HuH-7.5 (cell line): ENCODE results near the gene AKT1.

ENCODE experiments used
- DNase-seq: peaks from one replicate; pipeline ENCODE4 v3.0.0; 2011; ENCODE audit warnings: low spot score

AKT1 gene

GRCh38 chr14:104786091-104786586, 9.4 kb downstream of the AKT1 start:
- DNase-seq: no peak

GRCh38 chr14:104785708-104786080, 9.9 kb downstream of the AKT1 start:
- no peak for DNase-seq

GRCh38 chr14:104784846-104785707, 10.5 kb downstream of the AKT1 start:
- DNase-seq: no peak

- no peak for DNase-seq
Measured at GRCh38 chr14:104784218-104784568, 11.4 kb downstream of the AKT1 start.

GRCh38 chr14:104783484-104784217, 11.9 kb downstream of the AKT1 start:
- no peak for DNase-seq

- DNase-seq: no peak
Measured at GRCh38 chr14:104782808-104783139, 12.8 kb downstream of the AKT1 start.

GRCh38 chr14:104782086-104782807, 13.3 kb downstream of the AKT1 start:
- no peak for DNase-seq

GRCh38 chr14:104781271-104782077, 14.1 kb downstream of the AKT1 start:
- DNase-seq: no peak

GRCh38 chr14:104780513-104781030, 15.0 kb downstream of the AKT1 start:
- no peak for DNase-seq

- no peak for DNase-seq
Measured at GRCh38 chr14:104779776-104780512, 15.6 kb downstream of the AKT1 start.

GRCh38 chr14:104778694-104779331, 16.7 kb downstream of the AKT1 start:
- no peak for DNase-seq

- no peak for DNase-seq
Measured at GRCh38 chr14:104777808-104778249, 17.7 kb downstream of the AKT1 start.

GRCh38 chr14:104776961-104777807, 18.4 kb downstream of the AKT1 start:
- no peak for DNase-seq

- DNase-seq: no peak
Measured at GRCh38 chr14:104776481-104776880, 19.1 kb downstream of the AKT1 start.

GRCh38 chr14:104775073-104775489, 20.5 kb downstream of the AKT1 start:
- no peak for DNase-seq

- no peak for DNase-seq
Measured at GRCh38 chr14:104774453-104775072, 21.0 kb downstream of the AKT1 start.

GRCh38 chr14:104773505-104774452, 21.8 kb downstream of the AKT1 start:
- DNase-seq: no peak
